Activated naive CD4-positive, alpha-beta T cell treated with anti-CD3 and anti-CD28 coated beads for 36 hours (primary cell): Measurements from ENCODE around the gene NNT. TPM values are rescaled to one million over a fixed set of nuclear protein-coding genes. Genes with fewer than 3 reads are reported as not detected.
"Not testable (repeated sequence)": the region's sequence is repeated elsewhere in the genome, so short reads cannot be mapped to it uniquely, and the experiment has no call there.

Experiments
- CTCF ChIA-PET: fragments of 350-600 bp; sonication (Branson Sonifier 250); formaldehyde crosslinking; loops from one replicate; lab custom pipeline; 2021; ENCODE audit warnings: antibody characterized with exemption; lab: Charles Lee
- DNase-seq: peaks from one replicate; pipeline ENCODE4 v3.0.0-alpha.2; 2020
- H3K27ac Mint-ChIP-seq: one replicate; pipeline ENCODE4 v1.8.0; 2021; ENCODE audit warnings: mild to moderate bottlenecking, mixed read lengths
- H3K27me3 Mint-ChIP-seq: one replicate; pipeline ENCODE4 v1.8.0; 2021; ENCODE audit warnings: low read depth, mixed read lengths
- H3K36me3 Mint-ChIP-seq: one replicate; pipeline ENCODE4 v1.8.0; 2021; ENCODE audit warnings: low read depth, mixed read lengths
- H3K4me1 Mint-ChIP-seq: one replicate; pipeline ENCODE4 v1.8.0; 2021; ENCODE audit warnings: low read depth, mixed read lengths
- H3K4me3 Mint-ChIP-seq: one replicate; pipeline ENCODE4 v1.8.0; 2021; ENCODE audit warnings: mild to moderate bottlenecking, moderate library complexity, mixed read lengths
- H3K9me3 Mint-ChIP-seq: one replicate; pipeline ENCODE4 v1.8.0; 2021; ENCODE audit warnings: mixed read lengths
- intact Hi-C: fragments of 100-400 bp; cut with micrococcal nuclease; formaldehyde crosslinking; loops from one replicate; pipeline ENCODE4 v1.15.1; 2023
- total RNA-seq, 2 experiments: library from RNA; stranded (reverse); gene quantifications; one replicate each; pipeline ENCODE4 v1.2.3, GENCODE V29; 2021

Gene NNT
- total RNA-seq, 2 experiments from 2014 or later: 98.4 to 98.9 TPM

- no peaks in the 10 kb centered on the region for H3K27me3 Mint-ChIP-seq
- H3K9me3 Mint-ChIP-seq: no peaks in the 10 kb centered on the region
- H3K4me3 Mint-ChIP-seq: no peak overlapping the region
- no peaks in the 10 kb centered on the region for H3K4me1 Mint-ChIP-seq
- no peak for DNase-seq
- peaks cover 50% of the 10 kb centered on the region for H3K36me3 Mint-ChIP-seq
- CTCF ChIA-PET: interaction anchor here (1.0 to 1.2 kb wide), 2 partner anchors 17 to 22 kb away, joined by 3 read pairs; no protein-coding TSS in a partner anchor
- intact Hi-C loops: no loop called here
- H3K27ac Mint-ChIP-seq: no peak overlapping the region
Observed at GRCh38 chr5:43701227-43701626, 98.2 kb downstream of the NNT start.

DNA sequence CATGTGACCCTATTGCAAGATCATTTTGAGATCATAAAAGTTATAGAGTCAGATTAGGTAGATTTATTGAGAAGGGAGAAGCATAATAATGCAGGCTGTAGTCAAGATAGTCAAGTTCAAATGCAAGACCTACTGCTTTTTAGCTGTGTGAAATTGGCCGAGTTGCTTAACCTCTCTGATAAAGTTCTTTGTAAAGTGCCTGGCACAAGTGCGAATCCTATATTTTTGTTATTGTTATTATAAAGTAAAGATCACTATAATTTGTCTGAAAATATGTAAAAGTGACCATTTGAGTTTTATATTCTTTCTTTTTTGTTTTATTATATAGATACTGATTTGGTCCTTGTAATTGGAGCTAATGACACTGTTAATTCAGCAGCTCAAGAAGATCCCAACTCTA is 99.3 kb downstream of the NNT start:
- peaks cover 44% of the 10 kb centered on the region for H3K36me3 Mint-ChIP-seq
- CTCF ChIA-PET: interaction anchor here (1.0 to 1.2 kb wide), 2 partner anchors 18 to 23 kb away, joined by 3 read pairs; no protein-coding TSS in a partner anchor
- no peak overlapping the region for H3K4me3 Mint-ChIP-seq
- no peaks in the 10 kb centered on the region for H3K4me1 Mint-ChIP-seq
- H3K27ac Mint-ChIP-seq: no peak overlapping the region
- intact Hi-C loops: no loop called here
- H3K27me3 Mint-ChIP-seq: no peaks in the 10 kb centered on the region
- H3K9me3 Mint-ChIP-seq: no peaks in the 10 kb centered on the region
- DNase-seq: no peak

DNA sequence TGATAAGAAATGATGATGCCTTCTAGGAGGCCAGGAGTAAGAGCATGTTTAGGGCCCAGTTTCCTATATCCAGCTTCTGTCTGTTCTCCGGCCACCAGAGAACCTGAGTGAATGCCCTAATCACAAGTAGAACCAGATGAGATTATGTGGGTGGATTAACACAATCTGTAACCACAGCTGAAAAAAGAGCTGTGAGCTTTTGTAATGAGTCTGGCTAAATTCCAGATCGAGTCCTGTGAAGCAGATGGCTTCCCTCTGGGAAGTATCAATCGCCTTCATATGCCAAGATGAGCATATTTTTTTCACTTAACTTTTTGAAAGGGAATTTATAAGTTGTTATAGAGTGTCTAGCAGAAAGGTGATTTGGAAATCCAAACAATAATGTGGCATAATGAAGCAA is 99.8 kb downstream of the NNT start:
- no peaks in the 10 kb centered on the region for H3K27me3 Mint-ChIP-seq
- H3K4me1 Mint-ChIP-seq: no peaks in the 10 kb centered on the region
- CTCF ChIA-PET: no interaction called here
- H3K36me3 Mint-ChIP-seq: peaks cover 41% of the 10 kb centered on the region
- no peak for DNase-seq
- intact Hi-C loops: no loop called here
- no peaks in the 10 kb centered on the region for H3K9me3 Mint-ChIP-seq
- H3K27ac Mint-ChIP-seq: no peak overlapping the region
- no peak overlapping the region for H3K4me3 Mint-ChIP-seq

GRCh38 chr5:43704243-43704642 is 101.3 kb downstream of the NNT start:
- Mint-ChIP-seq H3K27me3 (no peaks in the 10 kb centered on the region), H3K4me3 (no peak overlapping the region), H3K27ac (no peak overlapping the region), H3K4me1 (no peaks in the 10 kb centered on the region), H3K36me3 (peaks cover 41% of the 10 kb centered on the region), H3K9me3 (no peaks in the 10 kb centered on the region)
- CTCF ChIA-PET: no interaction called here
- no peak for DNase-seq
- intact Hi-C loops: no loop called here

- H3K27ac Mint-ChIP-seq, H3K4me1 Mint-ChIP-seq, H3K9me3 Mint-ChIP-seq, CTCF ChIA-PET, intact Hi-C loops, H3K4me3 Mint-ChIP-seq, H3K27me3 Mint-ChIP-seq, DNase-seq: not testable (repeated sequence)
- H3K36me3 Mint-ChIP-seq: peaks cover 29% of the 10 kb centered on the region
Observed at GRCh38 chr5:43706576-43706975, 103.6 kb downstream of the NNT start.

GRCh38 chr5:43711496-43711895 is 108.5 kb downstream of the NNT start:
- Mint-ChIP-seq H3K36me3 (no peaks in the 10 kb centered on the region), H3K9me3 (no peaks in the 10 kb centered on the region), H3K27me3 (no peaks in the 10 kb centered on the region), H3K4me3 (no peak overlapping the region), H3K27ac (no peak overlapping the region), H3K4me1 (no peaks in the 10 kb centered on the region)
- intact Hi-C loops: no loop called here
- no peak for DNase-seq
- CTCF ChIA-PET: no interaction called here

DNA sequence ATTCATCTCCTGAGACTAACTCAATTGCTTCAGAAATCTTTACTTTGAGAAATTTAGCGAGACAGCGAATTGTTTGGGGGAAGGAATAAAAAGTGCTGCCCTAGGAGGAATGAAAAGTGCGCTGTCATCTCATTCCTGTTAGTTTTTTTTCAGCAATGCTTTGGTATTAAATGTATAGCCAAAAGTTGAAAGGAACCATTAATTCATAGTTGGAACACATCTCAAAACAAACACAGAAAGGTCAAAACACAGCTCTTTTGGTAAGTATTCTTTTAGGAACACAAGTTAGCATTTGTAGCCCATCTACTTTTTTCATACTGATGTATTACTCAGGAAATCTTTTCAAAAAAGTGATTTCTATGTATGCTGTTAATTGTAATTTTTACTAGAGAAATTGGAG is 109.1 kb downstream of the NNT start:
- intact Hi-C loops: no loop called here
- no peak overlapping the region for H3K27ac Mint-ChIP-seq
- H3K27me3 Mint-ChIP-seq: no peaks in the 10 kb centered on the region
- H3K4me3 Mint-ChIP-seq: no peak overlapping the region
- no peaks in the 10 kb centered on the region for H3K9me3 Mint-ChIP-seq
- DNase-seq: no peak
- CTCF ChIA-PET: no interaction called here
- no peaks in the 10 kb centered on the region for H3K4me1 Mint-ChIP-seq
- H3K36me3 Mint-ChIP-seq: no peaks in the 10 kb centered on the region

- H3K27me3 Mint-ChIP-seq, H3K4me3 Mint-ChIP-seq, H3K4me1 Mint-ChIP-seq, CTCF ChIA-PET, intact Hi-C loops, DNase-seq, H3K27ac Mint-ChIP-seq, H3K36me3 Mint-ChIP-seq: not testable (repeated sequence)
- peaks cover 10% of the 10 kb centered on the region for H3K9me3 Mint-ChIP-seq
Observed at GRCh38 chr5:43719783-43720182, 116.8 kb downstream of the NNT start.

- intact Hi-C loops: no loop called here
- Mint-ChIP-seq H3K27ac (no peak overlapping the region), H3K4me3 (no peak overlapping the region), H3K27me3 (no peaks in the 10 kb centered on the region), H3K4me1 (no peaks in the 10 kb centered on the region), H3K36me3 (no peaks in the 10 kb centered on the region), H3K9me3 (no peaks in the 10 kb centered on the region)
- no peak for DNase-seq
- CTCF ChIA-PET: interaction anchor here (1.1 kb wide), 1 partner anchor 9 kb away, joined by 3 read pairs; no protein-coding TSS in a partner anchor
Observed at GRCh38 chr5:43728581-43728980, 125.6 kb downstream of the NNT start.

DNA sequence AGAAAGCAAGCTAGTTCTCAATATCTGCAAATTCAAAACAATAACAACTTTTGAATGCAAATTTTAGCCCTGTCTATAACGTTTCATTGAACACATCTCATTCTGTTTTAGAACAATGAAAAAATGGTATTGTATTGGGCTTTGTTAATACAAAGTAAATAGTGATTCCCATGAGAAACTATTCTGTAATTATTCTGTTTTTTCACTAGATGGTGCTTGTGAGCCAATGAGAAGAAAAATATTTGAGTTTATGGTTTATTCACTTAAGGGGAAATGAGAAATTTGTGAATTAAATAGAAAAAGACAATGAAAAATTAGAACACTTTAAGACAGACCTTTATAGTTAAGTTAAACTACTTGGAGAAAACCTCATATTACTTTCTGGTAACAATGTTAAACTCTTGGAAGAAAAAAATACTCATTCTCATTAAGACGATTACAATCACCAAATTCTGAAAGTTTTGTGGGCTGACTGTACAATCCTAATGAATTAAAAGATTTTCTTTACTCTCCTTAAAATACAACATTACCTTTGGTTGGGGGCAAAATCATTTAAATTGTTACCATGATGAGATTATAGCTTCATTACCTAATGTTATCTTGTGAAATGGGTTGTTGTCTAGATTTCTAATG is 127.0 kb downstream of the NNT start:
- no peak for DNase-seq
- no peaks in the 10 kb centered on the region for H3K36me3 Mint-ChIP-seq
- no peaks in the 10 kb centered on the region for H3K4me1 Mint-ChIP-seq
- H3K27me3 Mint-ChIP-seq: no peaks in the 10 kb centered on the region
- H3K9me3 Mint-ChIP-seq: no peaks in the 10 kb centered on the region
- CTCF ChIA-PET: interaction anchor here (1.2 to 1.8 kb wide), 2 partner anchors 67 to 596 kb away, joined by 3 read pairs; no protein-coding TSS in a partner anchor
- H3K4me3 Mint-ChIP-seq: no peak overlapping the region
- H3K27ac Mint-ChIP-seq: no peak overlapping the region
- intact Hi-C loops: loop anchor here (1.0 to 10.0 kb wide), 4 partner anchors 132 to 1044 kb away; no protein-coding TSS in a partner anchor

- H3K36me3 Mint-ChIP-seq: no peaks in the 10 kb centered on the region
- no peak overlapping the region for H3K27ac Mint-ChIP-seq
- intact Hi-C loops: loop anchor here (1.0 to 10.0 kb wide), 4 partner anchors 131 to 1043 kb away; no protein-coding TSS in a partner anchor
- H3K4me3 Mint-ChIP-seq: no peak overlapping the region
- H3K4me1 Mint-ChIP-seq: no peaks in the 10 kb centered on the region
- CTCF ChIA-PET: interaction anchor here (0.7 to 2.1 kb wide), 6 partner anchors 31 to 928 kb away, joined by 3 to 9 read pairs (median 4); no protein-coding TSS in a partner anchor
- no peak for DNase-seq
- H3K27me3 Mint-ChIP-seq: no peaks in the 10 kb centered on the region
- H3K9me3 Mint-ChIP-seq: no peaks in the 10 kb centered on the region
Observed at GRCh38 chr5:43730832-43731342, 127.9 kb downstream of the NNT start.

DNA sequence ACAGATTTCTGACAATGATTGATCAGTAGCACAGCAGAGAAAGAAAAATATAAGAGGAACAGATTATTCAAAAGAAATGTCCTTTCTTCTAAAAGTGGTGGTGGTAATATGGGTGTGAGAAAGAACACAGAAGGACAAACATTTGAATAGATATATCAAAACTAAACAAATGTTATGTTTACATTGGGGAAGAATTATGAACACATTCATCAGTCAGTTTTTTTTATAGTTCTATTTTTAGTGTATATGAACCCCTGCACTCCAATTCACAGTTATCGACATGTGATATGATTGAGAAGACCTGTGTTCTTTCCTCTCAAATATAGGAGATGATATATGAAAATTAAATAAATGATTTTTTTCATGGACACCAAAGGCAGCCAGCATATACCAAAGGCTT is 128.6 kb downstream of the NNT start:
- intact Hi-C loops: loop anchor here (5.0 to 10.0 kb wide), 2 partner anchors 131 to 353 kb away; no protein-coding TSS in a partner anchor
- CTCF ChIA-PET: interaction anchor here (0.7 to 2.1 kb wide), 2 partner anchors 32 to 100 kb away, joined by 3 to 9 read pairs; no protein-coding TSS in a partner anchor

More for the DNA sequence above, 128.6 kb downstream of the NNT start:
- no peak overlapping the region for H3K4me3 Mint-ChIP-seq
- H3K27me3 Mint-ChIP-seq: no peaks in the 10 kb centered on the region
- no peak overlapping the region for H3K27ac Mint-ChIP-seq
- no peak for DNase-seq
- no peaks in the 10 kb centered on the region for H3K9me3 Mint-ChIP-seq
- no peaks in the 10 kb centered on the region for H3K4me1 Mint-ChIP-seq
- H3K36me3 Mint-ChIP-seq: no peaks in the 10 kb centered on the region
